ENCODE measurements around the gene UBE2I. TPM values are rescaled to one million over a fixed set of nuclear protein-coding genes. Genes with fewer than 3 reads are reported as not detected.

Gene UBE2I
- total and polyA plus RNA-seq, 2 of the 4 experiments (the other 2 are of a cell fraction): 30.8 to 140 TPM

- intact Hi-C loops (cut with micrococcal nuclease): no loop called here
- no peak for ATAC-seq (ENCODE audit: low read depth)
These were observed 49.2 kb upstream of the UBE2I start for GRCh38 chr16:1260101-1260680.

More at GRCh38 chr16:1260101-1260680, 49.2 kb upstream of the UBE2I start:
- H2BK15ac ChIP-seq (ENCODE audit: low read depth, low read length): no peak overlapping the region
- H3K4me3 ChIP-seq (ENCODE audit: insufficient read depth, low read depth, low read length): no peak overlapping the region
- no peak overlapping the region for H3K4me2 ChIP-seq (ENCODE audit: low read depth, low read length)
- H4K20me1 ChIP-seq (ENCODE audit: insufficient read depth, low read length): no peaks in the 10 kb centered on the region; the same call in 1 of the 2 replicates
- no peak overlapping the region for H2AK9ac ChIP-seq (replicated peaks; ENCODE audit: low read depth, low read length, poor library complexity)
- no peak overlapping the region for H4K8ac ChIP-seq (ENCODE audit: low read depth in 2 of 2, low read length in 2 of 2)
- no peaks in the 10 kb centered on the region for H3K79me1 ChIP-seq (ENCODE audit: low read depth in 1 of 2, low read length in 2 of 2)
- H3K14ac ChIP-seq (replicated peaks; ENCODE audit: low read depth, low read length): no peak overlapping the region
- H3K18ac ChIP-seq (ENCODE audit: low read depth, low read length): no peak overlapping the region
- peaks cover 4% of the 10 kb centered on the region; the same call in 1 of the 2 replicates for H3K9me1 ChIP-seq (ENCODE audit: insufficient read depth, low read length)
- POLR2A ChIA-PET (ENCODE audit: unreplicated experiment): no interaction called here
- H3K4me1 ChIP-seq (ENCODE audit: control insufficient read depth, insufficient read depth, low read length): no peaks in the 10 kb centered on the region
- H4K91ac ChIP-seq (ENCODE audit: insufficient read depth, low read depth, low read length): no peak overlapping the region
- no peak overlapping the region for H2BK20ac ChIP-seq (ENCODE audit: low read depth, low read length)
- no peak overlapping the region for H2AK5ac ChIP-seq (ENCODE audit: low read depth, low read length)
- no peak for DNase-seq
- no peak overlapping the region for H3K56ac ChIP-seq (ENCODE audit: extremely low read depth, insufficient read depth, low read length)
- H3K23ac ChIP-seq (ENCODE audit: low read depth, low read length): no peak overlapping the region
- H2BK5ac ChIP-seq (ENCODE audit: low read depth, low read length, poor library complexity, severe bottlenecking): no peak overlapping the region
- no peaks in the 10 kb centered on the region for H3K9me3 ChIP-seq (ENCODE audit: control insufficient read depth, insufficient read depth, low read length)
- dilution Hi-C loops (cut with HindIII; ENCODE audit: low sequenced_read_pairs, unreplicated experiment): no loop called here
- H2AFZ ChIP-seq (replicated peaks; ENCODE audit: low read length, poor library complexity): no peak overlapping the region
- H4K5ac ChIP-seq (ENCODE audit: low read depth, low read length): no peak overlapping the region
- no TSS peak for BruUV-seq (replicated peaks)
- H3K27me3 ChIP-seq (ENCODE audit: control insufficient read depth, insufficient read depth, low read length): peaks cover 38% of the 10 kb centered on the region
- no peak for TF ChIP-seq BHLHE40 (IDR thresholded peaks at IDR 0.05; ENCODE audit: low read depth, low read length)
- no peak for TF ChIP-seq FOS (IDR thresholded peaks at IDR 0.05; ENCODE audit: low read depth, low read length)
- no peak for TF ChIP-seq CEBPB (IDR thresholded peaks at IDR 0.05; ENCODE audit: low read depth, low read length)
- TF ChIP-seq MAZ (IDR thresholded peaks at IDR 0.05; ENCODE audit: borderline replicate concordance, low read depth, low read length): no peak
- CTCF ChIA-PET: no interaction called here
- in situ Hi-C loops (cut with MboI; ENCODE audit: low sequenced_read_pairs): no loop called here
- H3K27ac ChIP-seq (ENCODE audit: insufficient read depth, low read length): no peak overlapping the region
- 52% methylated on average over 8 of the region's 36 CpGs; no CpG with 5 or more reads in 1 of the 2 experiments for WGBS, 2 experiments (ENCODE audit: extremely low coverage in 2 of 2, insufficient read length in 1 of 2)
- H3K9ac ChIP-seq (ENCODE audit: low read depth, low read length): no peak overlapping the region
- H3K4ac ChIP-seq (ENCODE audit: low read depth, low read length): no peak overlapping the region
- no peaks in the 10 kb centered on the region for H3K36me3 ChIP-seq (ENCODE audit: control insufficient read depth, insufficient read depth, low read length)
- no peak overlapping the region for H2BK120ac ChIP-seq (ENCODE audit: low read depth, low read length)
